Astrocyte of the cerebellum (primary cell): ENCODE measurements around the gene SNAPIN.

Source experiments
- DNase-seq: peaks from one replicate; pipeline ENCODE4 v3.0.0-alpha.2; 2011; ENCODE audit warnings: low read depth
- H3K4me3 ChIP-seq: 2 replicates; pipeline ENCODE4 v1.5.1; 2011; ENCODE audit warnings: mild to moderate bottlenecking, low read depth, low read length, moderate library complexity
- CTCF ChIP-seq: IDR thresholded peaks from 2 replicates; pipeline ENCODE4 v1.5.1; 2012; ENCODE audit warnings: low read length, low read depth, moderate library complexity, mild to moderate bottlenecking; ENCODE audit errors: missing control alignments
- in situ Hi-C: cut with HindIII; loops from 2 replicates; pipeline ENCODE4 v1.10.0; 2017; ENCODE audit warnings: low sequenced_read_pairs

Gene SNAPIN

GRCh38 chr1:153626477-153626903, 32.0 kb upstream of the SNAPIN start:
- TF ChIP-seq CTCF = no peak
- in situ Hi-C loops = no loop called here
- DNase-seq = no peak
- peak overlapping the region; percentile 59 for H3K4me3 ChIP-seq

GRCh38 chr1:153626904-153627714, 31.4 kb upstream of the SNAPIN start, which contains the start of gene S100A13:
Gene S100A13 (minus strand): TSS chr1:153627505. CDS start chr1:153626472, 1,033 bp downstream.
- in situ Hi-C loops = no loop called here
- TF ChIP-seq CTCF = peak; percentile 76
- peak within 1 kb of the TSS; percentile 59 for H3K4me3 ChIP-seq
- peak; percentile 93 for DNase-seq

- peak within 1 kb of the TSS; percentile 59 for H3K4me3 ChIP-seq
- DNase-seq = no peak
- TF ChIP-seq CTCF = no peak
- in situ Hi-C loops = no loop called here
These were observed 30.5 kb upstream of the SNAPIN start, which contains the start of gene S100A1 for GRCh38 chr1:153627715-153628626. Gene S100A1 (plus strand): TSS chr1:153628434. CDS start chr1:153630522, 2,088 bp downstream.

GRCh38 chr1:153628638-153629342, 29.7 kb upstream of the SNAPIN start:
- no peak overlapping the region for H3K4me3 ChIP-seq
- no peak for TF ChIP-seq CTCF
- DNase-seq = no peak
- in situ Hi-C loops = no loop called here

- TF ChIP-seq CTCF = no peak
- in situ Hi-C loops = no loop called here
- H3K4me3 ChIP-seq = no peak overlapping the region
- no peak for DNase-seq
These were observed 29.2 kb upstream of the SNAPIN start for GRCh38 chr1:153629343-153629665.

GRCh38 chr1:153629971-153630370, 28.5 kb upstream of the SNAPIN start:
- in situ Hi-C loops = no loop called here

More at GRCh38 chr1:153629971-153630370, 28.5 kb upstream of the SNAPIN start:
- no peak for TF ChIP-seq CTCF
- no peak overlapping the region for H3K4me3 ChIP-seq
- DNase-seq = no peak
